Measurements from ENCODE around the gene ADAM15. TPM values are rescaled to one million over a fixed set of nuclear protein-coding genes. Genes with fewer than 3 reads are reported as not detected.

The ADAM15 gene
- total and polyA plus RNA-seq, 2 donors (not counting 1 experiment from before 2014, with no cell fraction given) = 14.6 to 28.4 TPM

DNA sequence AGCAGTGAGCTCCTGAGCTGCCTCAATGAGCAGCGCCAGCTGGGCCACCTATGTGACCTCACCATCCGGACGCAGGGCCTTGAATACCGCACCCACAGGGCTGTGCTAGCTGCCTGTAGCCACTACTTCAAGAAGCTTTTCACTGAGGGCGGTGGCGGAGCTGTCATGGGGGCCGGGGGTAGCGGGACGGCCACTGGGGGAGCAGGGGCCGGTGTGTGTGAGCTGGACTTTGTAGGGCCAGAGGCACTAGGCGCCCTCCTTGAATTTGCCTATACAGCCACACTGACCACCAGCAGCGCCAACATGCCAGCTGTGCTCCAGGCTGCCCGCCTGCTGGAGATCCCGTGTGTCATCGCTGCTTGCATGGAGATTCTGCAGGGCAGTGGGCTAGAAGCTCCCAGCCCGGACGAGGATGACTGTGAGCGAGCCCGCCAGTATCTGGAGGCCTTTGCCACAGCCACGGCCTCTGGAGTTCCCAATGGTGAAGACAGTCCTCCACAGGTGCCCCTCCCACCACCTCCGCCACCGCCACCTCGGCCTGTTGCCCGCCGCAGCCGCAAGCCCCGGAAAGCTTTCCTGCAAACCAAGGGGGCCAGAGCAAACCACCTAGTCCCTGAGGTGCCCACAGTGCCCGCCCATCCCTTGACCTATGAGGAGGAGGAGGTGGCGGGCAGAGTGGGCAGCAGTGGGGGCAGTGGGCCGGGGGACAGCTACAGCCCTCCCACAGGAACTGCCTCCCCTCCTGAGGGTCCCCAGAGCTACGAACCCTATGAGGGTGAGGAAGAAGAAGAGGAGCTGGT is 36.2 kb upstream of the ADAM15 start:
- Histone ChIP-seq H3K4me1 (ENCODE audit: control insufficient read depth in 2 of 2, insufficient read depth in 2 of 2, low read length in 2 of 2) (peaks cover 77 to 91% of the 10 kb centered on the region in 2 donors), H3K27me3 (replicated peaks in 1 of 4; ENCODE audit: control extremely low read depth in 1 of 4, control insufficient read depth in 3 of 4, insufficient read depth in 4 of 4, low read length in 3 of 4) (no peaks in the 10 kb centered on the region), H3K27ac (ENCODE audit: low read length in 2 of 2) (peak overlapping the region in 1 of 2 donors; percentile 89), H3K79me2 (ENCODE audit: control insufficient read depth, insufficient read depth, low read length) (peaks cover under 1% of the 10 kb centered on the region), H3K9ac (ENCODE audit: low read length) (no peak overlapping the region), H3K4me2 (replicated peaks; ENCODE audit: low read depth, low read length, poor library complexity, severe bottlenecking) (no peak overlapping the region), H2AFZ (ENCODE audit: insufficient read depth, low read depth, low read length, poor library complexity, severe bottlenecking) (no peak overlapping the region), H3K9me3 (ENCODE audit: control extremely low read depth in 1 of 3, control insufficient read depth in 2 of 3, insufficient read depth in 1 of 3, low read length in 2 of 3) (peaks cover 0 to 2% (median 0%) of the 10 kb centered on the region in 3 donors), H4K20me1 (ENCODE audit: control insufficient read depth, insufficient read depth, low read length, poor library complexity, severe bottlenecking) (peaks cover 12% of the 10 kb centered on the region), H3K4me3 (ENCODE audit: control extremely low read depth in 1 of 5, extremely low read depth in 1 of 5, insufficient read depth in 1 of 5, low read depth in 2 of 5, low read length in 4 of 5) (no peak overlapping the region), H3K36me3 (replicated peaks in 1 of 2; ENCODE audit: control extremely low read depth in 1 of 2, control insufficient read depth in 1 of 2, extremely low read depth in 1 of 2, insufficient read depth in 2 of 2, low read length in 1 of 2) (peaks cover 0 to 24% of the 10 kb centered on the region in 2 experiments)
- WGBS (ENCODE audit: insufficient coverage) = 97% methylated on average over 21 of the region's 31 CpGs
- peaks cover 84% of the 10 kb centered on the region for H3K4me1 Mint-ChIP-seq
- CTCF ChIA-PET = interaction anchor here (0.7 to 17.4 kb wide), 10 partner anchors 15 to 455 kb away, joined by 3 to 295 read pairs (median 28); partner anchors contain the start of genes CKS1B, FLAD1, LENEP and PYGO2
- no peak overlapping the region for H3K4me3 Mint-ChIP-seq
- peak overlapping the region; percentile 89 for H3K27ac Mint-ChIP-seq
- no peak for TF ChIP-seq EZH2 (IDR thresholded peaks at IDR 0.05; ENCODE audit: borderline replicate concordance, insufficient read depth, low read depth, low read length, poor library complexity, severe bottlenecking)
- TF ChIP-seq, protein P1, sequence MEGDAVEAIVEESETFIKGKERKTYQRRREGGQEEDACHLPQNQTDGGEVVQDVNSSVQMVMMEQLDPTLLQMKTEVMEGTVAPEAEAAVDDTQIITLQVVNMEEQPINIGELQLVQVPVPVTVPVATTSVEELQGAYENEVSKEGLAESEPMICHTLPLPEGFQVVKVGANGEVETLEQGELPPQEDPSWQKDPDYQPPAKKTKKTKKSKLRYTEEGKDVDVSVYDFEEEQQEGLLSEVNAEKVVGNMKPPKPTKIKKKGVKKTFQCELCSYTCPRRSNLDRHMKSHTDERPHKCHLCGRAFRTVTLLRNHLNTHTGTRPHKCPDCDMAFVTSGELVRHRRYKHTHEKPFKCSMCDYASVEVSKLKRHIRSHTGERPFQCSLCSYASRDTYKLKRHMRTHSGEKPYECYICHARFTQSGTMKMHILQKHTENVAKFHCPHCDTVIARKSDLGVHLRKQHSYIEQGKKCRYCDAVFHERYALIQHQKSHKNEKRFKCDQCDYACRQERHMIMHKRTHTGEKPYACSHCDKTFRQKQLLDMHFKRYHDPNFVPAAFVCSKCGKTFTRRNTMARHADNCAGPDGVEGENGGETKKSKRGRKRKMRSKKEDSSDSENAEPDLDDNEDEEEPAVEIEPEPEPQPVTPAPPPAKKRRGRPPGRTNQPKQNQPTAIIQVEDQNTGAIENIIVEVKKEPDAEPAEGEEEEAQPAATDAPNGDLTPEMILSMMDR (IDR thresholded peaks at IDR 0.05) = no peak
- POLR2A ChIA-PET = interaction anchor here (4.4 to 6.0 kb wide), 2 partner anchors 13 to 40 kb away, joined by 32 to 74 read pairs; partner anchors contain the start of genes CKS1B and ZBTB7B
- ATAC-seq (ENCODE audit: low read depth) (no peak), DNase-seq (no peak)
- no peaks in the 10 kb centered on the region for H3K9me3 Mint-ChIP-seq (ENCODE audit: insufficient read depth)
- intact Hi-C loops (cut with micrococcal nuclease) = no loop called here
- no peaks in the 10 kb centered on the region for H3K27me3 Mint-ChIP-seq
